PFSK-1 (cell line): ENCODE results near the gene NDUFS8.

Experiments used
- FOXP2 ChIP-seq: optimal IDR thresholded peaks from 2 replicates; pipeline ENCODE3; 2011; ENCODE audit warnings: borderline replicate concordance, control low read depth, inconsistent platforms; ENCODE audit not compliant: insufficient read depth; ENCODE audit errors: extremely low read length, extremely low read depth
- POLR2AphosphoS5 ChIP-seq: IDR thresholded peaks from 2 replicates; pipeline ENCODE4 v1.6.1; 2012; ENCODE audit warnings: low read depth, mild to moderate bottlenecking, control low read depth, low read length, moderate library complexity
- SIN3A ChIP-seq: IDR thresholded peaks from 2 replicates; pipeline ENCODE4 v1.6.1; 2012; ENCODE audit warnings: mild to moderate bottlenecking, low read length, moderate library complexity, borderline replicate concordance; ENCODE audit not compliant: insufficient read depth
- TAF1 ChIP-seq: IDR thresholded peaks from 2 replicates; pipeline ENCODE4 v1.6.1; 2012; ENCODE audit warnings: low read length, control low read depth, borderline replicate concordance; ENCODE audit not compliant: insufficient read depth
- TF ChIP-seq, protein P1 (sequence below), 2 experiments: IDR thresholded peaks; 2 replicates each; pipeline versions ENCODE4 v1.6.1 to v1.8.0; 2011 to 2012; ENCODE audit warnings: low read depth in 2 of 2, low read length in 2 of 2, control low read depth in 1 of 2, inconsistent platforms in 1 of 2, mild to moderate bottlenecking in 1 of 2, moderate library complexity in 1 of 2; ENCODE audit not compliant: insufficient read depth in 1 of 2

Gene NDUFS8

DNA sequence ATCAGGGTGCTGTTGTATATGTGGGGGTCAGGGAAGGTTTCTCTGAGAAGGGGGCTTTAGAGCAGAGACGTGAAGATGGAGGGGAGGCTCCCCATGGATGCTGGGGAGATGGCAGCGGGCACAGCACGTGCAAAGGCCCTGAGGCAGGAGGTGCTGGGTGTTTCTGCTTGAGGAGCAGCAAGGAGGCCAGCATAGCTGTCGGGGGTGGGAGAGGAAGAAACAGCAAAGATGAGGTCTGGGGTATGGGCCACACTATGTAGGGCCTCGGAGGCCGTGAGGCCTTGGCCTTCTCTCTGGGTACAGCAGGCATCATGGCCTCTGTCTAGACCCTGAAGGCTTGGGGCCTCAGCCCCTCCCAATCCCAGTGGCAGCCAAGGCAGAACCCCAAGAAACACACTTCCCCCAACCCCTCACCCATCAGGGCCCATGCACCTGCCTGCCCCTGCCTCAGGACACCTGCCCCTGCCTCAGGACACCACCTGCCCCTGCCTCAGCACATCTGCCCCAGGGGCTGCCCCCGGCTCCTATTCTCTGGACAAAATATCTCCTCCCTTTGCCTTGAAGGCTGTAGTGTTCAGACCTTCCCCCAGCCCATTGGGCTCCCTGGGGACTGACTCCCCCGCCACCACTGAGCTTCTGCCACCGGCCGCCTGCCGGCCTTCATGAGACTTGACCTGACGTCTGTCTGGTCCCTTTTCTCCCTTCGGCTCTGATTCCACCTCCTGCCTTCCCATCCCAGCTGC, 14.1 kb upstream of the NDUFS8 start:
- no peak for TF ChIP-seq TAF1
- TF ChIP-seq POLR2AphosphoS5, result no peak
- TF ChIP-seq, protein P1, sequence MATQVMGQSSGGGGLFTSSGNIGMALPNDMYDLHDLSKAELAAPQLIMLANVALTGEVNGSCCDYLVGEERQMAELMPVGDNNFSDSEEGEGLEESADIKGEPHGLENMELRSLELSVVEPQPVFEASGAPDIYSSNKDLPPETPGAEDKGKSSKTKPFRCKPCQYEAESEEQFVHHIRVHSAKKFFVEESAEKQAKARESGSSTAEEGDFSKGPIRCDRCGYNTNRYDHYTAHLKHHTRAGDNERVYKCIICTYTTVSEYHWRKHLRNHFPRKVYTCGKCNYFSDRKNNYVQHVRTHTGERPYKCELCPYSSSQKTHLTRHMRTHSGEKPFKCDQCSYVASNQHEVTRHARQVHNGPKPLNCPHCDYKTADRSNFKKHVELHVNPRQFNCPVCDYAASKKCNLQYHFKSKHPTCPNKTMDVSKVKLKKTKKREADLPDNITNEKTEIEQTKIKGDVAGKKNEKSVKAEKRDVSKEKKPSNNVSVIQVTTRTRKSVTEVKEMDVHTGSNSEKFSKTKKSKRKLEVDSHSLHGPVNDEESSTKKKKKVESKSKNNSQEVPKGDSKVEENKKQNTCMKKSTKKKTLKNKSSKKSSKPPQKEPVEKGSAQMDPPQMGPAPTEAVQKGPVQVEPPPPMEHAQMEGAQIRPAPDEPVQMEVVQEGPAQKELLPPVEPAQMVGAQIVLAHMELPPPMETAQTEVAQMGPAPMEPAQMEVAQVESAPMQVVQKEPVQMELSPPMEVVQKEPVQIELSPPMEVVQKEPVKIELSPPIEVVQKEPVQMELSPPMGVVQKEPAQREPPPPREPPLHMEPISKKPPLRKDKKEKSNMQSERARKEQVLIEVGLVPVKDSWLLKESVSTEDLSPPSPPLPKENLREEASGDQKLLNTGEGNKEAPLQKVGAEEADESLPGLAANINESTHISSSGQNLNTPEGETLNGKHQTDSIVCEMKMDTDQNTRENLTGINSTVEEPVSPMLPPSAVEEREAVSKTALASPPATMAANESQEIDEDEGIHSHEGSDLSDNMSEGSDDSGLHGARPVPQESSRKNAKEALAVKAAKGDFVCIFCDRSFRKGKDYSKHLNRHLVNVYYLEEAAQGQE (IDR thresholded peaks at IDR 0.05; ENCODE audit: insufficient read depth in 1 of 2, low read depth in 2 of 2, low read length in 2 of 2), result no peak
- TF ChIP-seq FOXP2, result no peak
- no peak for TF ChIP-seq SIN3A

DNA sequence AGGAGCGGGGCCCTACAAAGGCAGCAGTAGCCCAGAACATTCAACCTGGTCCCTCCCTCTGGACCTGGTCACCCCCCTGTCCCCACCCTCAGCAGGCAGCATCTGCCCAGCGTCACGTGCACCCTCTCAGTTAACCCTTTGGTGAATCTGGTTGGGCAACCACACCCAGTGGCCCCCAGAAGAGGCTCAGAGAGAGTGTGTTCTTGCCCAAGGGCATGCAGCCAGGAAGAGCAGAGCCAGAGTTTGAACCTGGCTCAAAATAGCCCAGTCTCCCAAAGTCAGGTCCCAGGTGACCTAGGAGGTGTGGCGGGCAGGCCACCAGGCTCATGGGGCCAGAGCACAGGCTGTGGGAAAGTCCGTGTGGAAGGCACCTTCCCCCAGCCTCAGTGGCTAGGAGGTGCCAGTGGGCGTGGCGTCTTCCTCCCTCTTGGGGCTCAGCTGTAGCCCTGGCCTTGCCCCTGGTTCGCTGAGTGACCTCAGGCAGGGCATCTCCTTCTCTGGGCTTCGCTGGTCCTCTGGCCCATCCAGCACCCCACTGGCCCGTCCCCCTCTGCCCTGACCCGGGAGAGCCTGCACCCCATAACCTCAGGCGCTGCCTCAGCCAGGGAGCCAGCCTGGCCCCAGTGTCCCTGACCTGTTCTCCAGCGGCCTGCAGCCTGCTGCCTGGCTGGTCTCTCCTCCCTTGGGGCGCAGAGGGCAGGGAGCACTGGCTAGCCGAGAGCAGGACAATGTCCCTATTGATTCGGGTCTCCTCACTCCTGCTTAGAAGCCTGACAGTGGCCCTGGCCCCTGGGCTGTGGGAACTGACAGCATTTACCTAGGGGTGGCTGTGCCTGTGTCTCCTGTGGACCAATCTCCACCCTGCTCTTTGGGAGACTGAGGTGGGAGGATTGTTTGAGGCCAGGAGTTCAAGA, 13.3 kb upstream of the NDUFS8 start:
- no peak for TF ChIP-seq SIN3A
- no peak for TF ChIP-seq FOXP2
- TF ChIP-seq, protein P1 (IDR thresholded peaks at IDR 0.05; ENCODE audit: insufficient read depth in 1 of 2, low read depth in 2 of 2, low read length in 2 of 2), result no peak
- no peak for TF ChIP-seq TAF1
- no peak for TF ChIP-seq POLR2AphosphoS5

DNA sequence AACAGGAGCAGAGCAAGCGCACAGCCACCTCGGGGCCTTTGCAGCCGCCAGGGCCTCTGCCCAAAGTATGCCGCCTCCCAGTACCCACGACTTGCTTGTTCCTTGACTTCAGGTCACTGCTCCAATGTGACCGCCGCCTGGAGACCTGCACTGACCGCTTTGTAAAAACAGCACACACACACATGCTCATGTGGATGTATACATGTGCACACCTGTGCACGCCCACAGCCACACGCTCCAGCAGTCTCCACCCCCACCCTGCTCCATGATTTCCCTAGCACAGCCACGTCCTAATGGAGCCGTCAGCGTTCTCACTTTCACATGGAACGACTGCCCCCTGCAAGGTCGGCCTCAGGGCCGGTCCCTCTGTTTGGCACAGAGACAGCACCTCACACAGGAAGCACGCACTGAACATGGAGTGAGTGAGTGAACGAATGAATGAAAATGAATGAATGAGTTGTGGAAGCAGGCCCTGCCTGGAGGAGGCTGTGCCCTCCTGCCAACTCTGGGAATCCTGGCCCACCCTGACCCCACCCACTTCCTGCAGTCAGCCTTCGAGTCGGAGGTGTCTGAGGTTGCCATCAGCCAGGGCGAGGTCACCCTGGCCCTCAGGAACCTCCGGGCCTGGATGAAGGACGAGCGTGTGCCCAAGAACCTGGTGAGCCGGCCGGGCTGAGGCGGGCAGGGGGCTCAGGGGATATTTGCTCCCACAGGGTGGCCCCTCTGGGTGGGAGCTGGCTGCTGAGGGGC, 12.3 kb upstream of the NDUFS8 start:
- TF ChIP-seq, protein P1 (IDR thresholded peaks at IDR 0.05; ENCODE audit: insufficient read depth in 1 of 2, low read depth in 2 of 2, low read length in 2 of 2), result no peak
- no peak for TF ChIP-seq TAF1
- no peak for TF ChIP-seq SIN3A
- no peak for TF ChIP-seq FOXP2
- no peak for TF ChIP-seq POLR2AphosphoS5

DNA sequence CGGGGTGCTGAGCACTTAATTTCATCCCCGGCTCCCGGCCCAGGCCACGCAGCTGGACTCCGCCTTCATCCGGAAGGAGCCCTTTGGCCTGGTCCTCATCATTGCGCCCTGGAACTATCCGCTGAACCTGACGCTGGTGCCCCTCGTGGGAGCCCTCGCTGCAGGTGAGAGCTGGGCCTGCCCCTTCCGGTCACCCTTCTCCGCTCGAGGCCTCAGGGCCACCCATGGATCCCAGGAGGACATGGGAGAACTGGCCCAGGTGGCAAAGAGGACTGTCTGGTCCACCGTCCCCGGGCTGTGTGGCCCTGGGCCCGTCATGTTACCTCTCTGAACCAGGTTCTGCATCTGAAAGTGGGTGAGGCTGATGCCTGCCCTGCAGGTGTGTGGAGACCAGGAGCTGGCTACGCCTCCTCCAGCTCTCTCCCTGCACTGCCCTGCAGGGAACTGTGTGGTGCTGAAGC, 11.7 kb upstream of the NDUFS8 start:
- TF ChIP-seq TAF1 (no peak), FOXP2 (no peak), SIN3A (no peak), POLR2AphosphoS5 (no peak)
- TF ChIP-seq, protein P1 (IDR thresholded peaks at IDR 0.05; ENCODE audit: insufficient read depth in 1 of 2, low read depth in 2 of 2, low read length in 2 of 2), result no peak
